ENCODE measurements around the gene FAM120A. TPM values are rescaled to one million over a fixed set of nuclear protein-coding genes. Genes with fewer than 3 reads are reported as not detected.

The FAM120A gene
- total and polyA plus RNA-seq, 11 donors: 37.9 to 123 (median 113) TPM

DNA sequence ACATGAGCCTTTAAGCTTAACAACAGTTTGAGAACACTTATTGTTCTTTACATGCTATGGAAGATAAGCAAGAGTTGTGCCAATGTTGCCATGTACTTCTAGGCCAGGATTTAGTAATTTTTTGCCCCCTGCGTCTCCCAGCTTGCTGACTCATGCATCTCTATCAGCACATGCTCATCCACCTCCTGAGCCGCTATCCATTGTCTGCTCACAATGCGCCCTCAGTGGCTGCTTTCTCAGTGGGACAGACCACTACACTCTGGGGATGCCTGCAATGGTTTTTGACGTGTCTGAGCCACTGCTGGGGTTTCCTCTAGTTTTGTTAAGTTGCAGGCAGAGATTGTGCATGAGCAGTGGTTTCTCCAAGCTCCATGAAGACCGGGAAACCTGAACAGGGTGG is 74.0 kb downstream of the FAM120A start:
- Histone ChIP-seq H3K27me3 (no peaks in the 10 kb centered on the region), H3K36me3 (peaks cover 0 to 73% (median 53%) of the 10 kb centered on the region in 9 donors), H3K27ac (peak overlapping the region in 1 of 12 donors; percentile 47), H3K4me3 (no peak overlapping the region), H3K4me1 (peaks cover 0 to 38% (median 7%) of the 10 kb centered on the region in 12 donors), H3K9me3 (no peaks in the 10 kb centered on the region)
- TF ChIP-seq, protein P1, sequence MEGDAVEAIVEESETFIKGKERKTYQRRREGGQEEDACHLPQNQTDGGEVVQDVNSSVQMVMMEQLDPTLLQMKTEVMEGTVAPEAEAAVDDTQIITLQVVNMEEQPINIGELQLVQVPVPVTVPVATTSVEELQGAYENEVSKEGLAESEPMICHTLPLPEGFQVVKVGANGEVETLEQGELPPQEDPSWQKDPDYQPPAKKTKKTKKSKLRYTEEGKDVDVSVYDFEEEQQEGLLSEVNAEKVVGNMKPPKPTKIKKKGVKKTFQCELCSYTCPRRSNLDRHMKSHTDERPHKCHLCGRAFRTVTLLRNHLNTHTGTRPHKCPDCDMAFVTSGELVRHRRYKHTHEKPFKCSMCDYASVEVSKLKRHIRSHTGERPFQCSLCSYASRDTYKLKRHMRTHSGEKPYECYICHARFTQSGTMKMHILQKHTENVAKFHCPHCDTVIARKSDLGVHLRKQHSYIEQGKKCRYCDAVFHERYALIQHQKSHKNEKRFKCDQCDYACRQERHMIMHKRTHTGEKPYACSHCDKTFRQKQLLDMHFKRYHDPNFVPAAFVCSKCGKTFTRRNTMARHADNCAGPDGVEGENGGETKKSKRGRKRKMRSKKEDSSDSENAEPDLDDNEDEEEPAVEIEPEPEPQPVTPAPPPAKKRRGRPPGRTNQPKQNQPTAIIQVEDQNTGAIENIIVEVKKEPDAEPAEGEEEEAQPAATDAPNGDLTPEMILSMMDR (IDR thresholded peaks at IDR 0.05): no peak
- TF ChIP-seq POLR2A (IDR thresholded peaks at IDR 0.05): no peak
- no peak for DNase-seq
- 83 to 89% (median 85%) methylated on average over 5 of the region's 5 CpGs for WGBS, 4 donors
- ATAC-seq: no peak
- intact Hi-C loops (cut with DNase I): loop anchor here in 1 of 10 donors (10.0 kb wide), 1 partner anchor 71 kb away; the partner anchor contains the start of genes FAM120A and FAM120AOS

GRCh38 chr9:93531374-93531773 is 79.9 kb downstream of the FAM120A start:
- H3K4me1 ChIP-seq: peaks cover 0 to 15% (median 3%) of the 10 kb centered on the region in 12 donors
- no peaks in the 10 kb centered on the region for H3K9me3 ChIP-seq
- TF ChIP-seq POLR2A (IDR thresholded peaks at IDR 0.05): no peak
- TF ChIP-seq, protein P1 (IDR thresholded peaks at IDR 0.05): peak in 4 of 12 donors; percentile 8 to 25 (median 12)
- intact Hi-C loops (cut with DNase I): loop anchor here in 1 of 10 donors (10.0 kb wide), 1 partner anchor 77 kb away; the partner anchor contains the start of genes FAM120A and FAM120AOS
- WGBS, 4 donors: 48 to 56% (median 52%) methylated on average over 3 of the region's 3 CpGs
- no peak overlapping the region for H3K27ac ChIP-seq
- DNase-seq (no peak), ATAC-seq (peak in 2 of 4 donors; percentile 37 to 48)
- no peaks in the 10 kb centered on the region for H3K27me3 ChIP-seq
- no peak overlapping the region for H3K4me3 ChIP-seq
- peaks cover 0 to 95% (median 85%) of the 10 kb centered on the region in 9 donors for H3K36me3 ChIP-seq

DNA sequence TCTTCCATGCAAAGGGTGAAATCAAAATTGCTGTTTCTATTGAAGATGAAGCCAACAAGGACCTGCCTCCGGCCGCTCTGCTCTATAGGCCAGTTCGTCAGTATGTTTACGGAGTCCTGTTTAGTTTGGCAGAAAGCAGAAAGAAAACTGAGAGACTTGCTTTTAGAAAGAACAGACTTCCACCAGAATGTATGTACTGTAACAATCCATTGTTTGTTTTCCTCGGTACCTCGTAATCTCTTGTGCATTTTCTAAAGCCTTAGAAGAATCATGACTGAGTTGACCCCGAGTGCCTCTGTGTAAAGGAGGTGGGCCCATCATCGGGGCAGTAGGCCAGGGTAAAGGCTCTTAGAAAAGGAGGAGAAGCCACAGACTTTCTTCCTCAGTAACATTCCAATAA is 80.7 kb downstream of the FAM120A start:
- no peak for TF ChIP-seq POLR2A (IDR thresholded peaks at IDR 0.05)
- TF ChIP-seq, protein P1 (IDR thresholded peaks at IDR 0.05): no peak
- Histone ChIP-seq H3K4me3 (no peak overlapping the region), H3K9me3 (no peaks in the 10 kb centered on the region), H3K4me1 (peaks cover 0 to 19% (median 7%) of the 10 kb centered on the region in 12 donors), H3K27me3 (no peaks in the 10 kb centered on the region), H3K27ac (no peak overlapping the region), H3K36me3 (peaks cover 0 to 95% (median 83%) of the 10 kb centered on the region in 9 donors)
- intact Hi-C loops (cut with DNase I): loop anchor here in 1 of 10 donors (10.0 kb wide), 1 partner anchor 77 kb away; the partner anchor contains the start of genes FAM120A and FAM120AOS
- DNase-seq (no peak), ATAC-seq (no peak)
- WGBS, 4 donors: 89 to 91% (median 90%) methylated on average over 8 of the region's 8 CpGs

DNA sequence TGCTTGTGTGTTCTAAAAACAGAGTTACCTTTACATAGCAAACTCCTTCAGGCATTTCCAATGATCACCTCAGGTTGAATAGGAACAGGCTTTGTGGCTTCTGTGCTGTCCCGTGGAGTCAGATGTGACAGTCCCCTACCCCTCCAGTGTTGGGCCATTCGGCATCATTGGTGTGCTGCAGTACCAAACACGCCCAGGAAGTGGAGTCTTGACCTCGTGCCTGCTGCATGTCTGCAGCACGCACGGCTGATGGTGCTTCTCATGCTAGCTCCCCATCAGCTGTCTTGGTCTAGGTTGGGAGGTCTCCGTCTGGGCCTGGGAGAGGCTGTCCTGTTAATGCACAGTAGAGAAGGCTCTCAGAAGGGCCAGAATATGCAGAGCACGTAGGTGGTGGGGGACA is 82.4 kb downstream of the FAM120A start:
- Histone ChIP-seq H3K27ac (no peak overlapping the region), H3K4me3 (no peak overlapping the region), H3K9me3 (no peaks in the 10 kb centered on the region), H3K4me1 (peaks cover 0 to 17% (median 7%) of the 10 kb centered on the region in 12 donors), H3K36me3 (peaks cover 0 to 96% (median 74%) of the 10 kb centered on the region in 9 donors), H3K27me3 (no peaks in the 10 kb centered on the region)
- TF ChIP-seq POLR2A (IDR thresholded peaks at IDR 0.05): no peak
- TF ChIP-seq, protein P1 (IDR thresholded peaks at IDR 0.05): no peak
- WGBS, 4 donors: 79 to 91% (median 84%) methylated on average over 8 of the region's 8 CpGs
- intact Hi-C loops (cut with DNase I): loop anchor here in 1 of 10 donors (10.0 kb wide), 1 partner anchor 79 kb away; the partner anchor contains the start of genes FAM120A and FAM120AOS
- ATAC-seq (peak in 1 of 4 donors; percentile 45), DNase-seq (no peak)
